Purkinje cell (primary cell): ENCODE data around the gene DOCK6. TPM values are rescaled to one million over a fixed set of nuclear protein-coding genes. Genes with fewer than 3 reads are reported as not detected.

Experiments
- polyA plus RNA-seq: library from polyadenylated mRNA; unstranded; fragments of >200 nt; fragmentation: Nextera tagmentation; gene quantifications from 2 replicates; pipeline ENCODE4 v1.2.1, GENCODE V29; 2014

DOCK6 gene
- 0.66 TPM in 1 of 2 replicates, not detected in the other for polyA plus RNA-seq

GRCh38 chr19:11261971-11262839 is at the start of gene DOCK6:
Gene DOCK6 (minus strand): TSS chr19:11262524. CDS start chr19:11262440, 84 bp downstream.

GRCh38 chr19:11295665-11296245 is 33.4 kb upstream of the DOCK6 start, which contains the start of gene TSPAN16:
Gene TSPAN16 (plus strand): TSS chr19:11296160. CDS start chr19:11296298, 138 bp downstream.

GRCh38 chr19:11239377-11240000 is 22.8 kb downstream of the DOCK6 start, which contains the start of gene ANGPTL8:
Gene ANGPTL8 (plus strand): TSS chr19:11239619. CDS start chr19:11239638, 19 bp downstream.

GRCh38 chr19:11197291-11198174 is 64.8 kb downstream of the DOCK6 start, which contains the start of gene KANK2:
Gene KANK2 (minus strand): TSS chr19:11197545. CDS start chr19:11194511, 3,034 bp downstream.

DNA sequence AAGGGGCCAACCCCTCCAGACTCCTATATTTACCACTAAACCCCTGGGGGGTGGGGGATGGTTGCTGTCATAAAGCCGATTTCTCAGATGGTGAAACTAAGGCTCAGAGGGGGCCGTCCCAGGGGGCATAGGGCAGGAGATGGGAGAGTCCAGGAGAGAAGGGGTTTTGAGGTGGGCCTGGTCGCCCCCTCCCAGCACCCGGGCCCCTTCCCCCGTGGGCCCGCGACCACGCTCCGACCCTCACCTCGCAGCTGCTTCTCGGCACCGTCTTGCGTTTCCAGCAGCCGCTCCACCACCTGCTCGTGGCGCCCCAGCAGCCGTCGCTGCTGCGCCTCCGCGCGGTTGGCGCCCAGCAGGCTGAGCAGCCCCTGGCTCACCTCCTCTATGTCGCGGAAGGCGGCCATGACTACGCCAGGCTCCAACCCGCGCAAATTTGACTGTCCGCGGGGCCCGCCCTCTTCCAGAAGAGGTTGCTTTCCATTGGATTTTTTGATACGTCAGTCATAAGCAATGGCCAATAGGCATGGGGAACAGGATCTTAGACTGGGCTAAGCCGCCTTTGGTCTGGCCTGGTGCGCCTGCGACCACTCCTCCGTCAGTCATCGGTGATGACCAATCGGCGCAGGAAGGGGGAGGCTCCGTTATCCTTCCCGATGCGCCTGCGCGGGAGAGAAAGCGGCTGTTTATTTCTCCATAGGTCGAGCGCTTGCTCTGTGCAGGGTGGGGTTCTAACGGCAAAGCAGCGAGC is 106.8 kb downstream of the DOCK6 start, which contains the start of gene SPC24:
Gene SPC24 (minus strand): TSS at position 410 of the 748 bp plus-strand sequence. CDS start 6 bp downstream, at position 404.

Other genes starting within 250 kb of the DOCK6 start
- gene LDLR, start 173.1 kb downstream of the DOCK6 start, polyA plus RNA-seq, result 0.13 and 4.0 TPM in 2 replicates
- gene SPC24, start 106.7 kb downstream of the DOCK6 start, polyA plus RNA-seq, result 1.0 TPM in 1 of 2 replicates, not detected in the other
- 0.57 and 0.60 TPM in 2 replicates for gene KANK2, start 65.0 kb downstream of the DOCK6 start, polyA plus RNA-seq
- not detected in 2 replicates for gene ANGPTL8, start 22.9 kb downstream of the DOCK6 start, polyA plus RNA-seq
- not detected in 2 replicates for gene TSPAN16, start 33.6 kb upstream of the DOCK6 start, polyA plus RNA-seq
- gene RAB3D, start 77.1 kb upstream of the DOCK6 start, polyA plus RNA-seq, result 0.90 and 1.9 TPM in 2 replicates
- 56.6 and 111 TPM in 2 replicates for gene TMEM205, start 83.7 kb upstream of the DOCK6 start, polyA plus RNA-seq
- 0.47 and 2.0 TPM in 2 replicates for gene CCDC159, start 84.0 kb upstream of the DOCK6 start, polyA plus RNA-seq
- gene PLPPR2, start 92.9 kb upstream of the DOCK6 start, polyA plus RNA-seq, result 8.4 and 12.7 TPM in 2 replicates
- 1.2 TPM in 1 of 2 replicates, not detected in the other for gene SWSAP1, start 112.1 kb upstream of the DOCK6 start, polyA plus RNA-seq
- gene EPOR, start 121.8 kb upstream of the DOCK6 start, polyA plus RNA-seq, result 4.7 and 5.7 TPM in 2 replicates
- gene RGL3, start 156.8 kb upstream of the DOCK6 start, polyA plus RNA-seq, result 3.5 TPM in 1 of 2 replicates, not detected in the other
- gene ODAD3, start 172.6 kb upstream of the DOCK6 start, polyA plus RNA-seq, result 0.99 and 3.2 TPM in 2 replicates
- gene PRKCSH, start 173.1 kb upstream of the DOCK6 start, polyA plus RNA-seq, result 13.8 and 37.1 TPM in 2 replicates
- gene ELAVL3, start 218.5 kb upstream of the DOCK6 start, polyA plus RNA-seq, result 4.9 and 6.3 TPM in 2 replicates
- not detected in 2 replicates for gene ZNF653, start 243.3 kb upstream of the DOCK6 start, polyA plus RNA-seq